Measurements from ENCODE around the gene RUVBL1.

DNA sequence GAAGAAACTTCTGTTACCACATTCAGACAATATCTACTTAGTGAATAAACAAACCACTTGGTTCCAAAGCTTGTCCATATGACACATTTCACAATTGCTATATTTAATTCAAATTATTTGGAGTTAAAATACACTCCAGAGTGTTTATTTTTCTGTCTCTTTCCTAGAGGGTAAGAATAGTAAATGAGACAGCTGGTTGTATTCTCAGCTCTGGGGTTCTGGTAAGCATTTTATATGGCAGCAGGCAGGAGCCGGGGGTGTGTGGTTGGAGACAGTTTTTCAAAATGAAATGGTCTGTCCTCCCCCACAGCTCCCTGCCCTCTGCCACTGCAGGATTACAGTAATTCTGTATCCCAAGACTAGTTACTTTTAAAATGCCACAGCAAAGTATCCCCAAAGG, 82.3 kb downstream of the RUVBL1 start:
- TF ChIP-seq, protein P1, sequence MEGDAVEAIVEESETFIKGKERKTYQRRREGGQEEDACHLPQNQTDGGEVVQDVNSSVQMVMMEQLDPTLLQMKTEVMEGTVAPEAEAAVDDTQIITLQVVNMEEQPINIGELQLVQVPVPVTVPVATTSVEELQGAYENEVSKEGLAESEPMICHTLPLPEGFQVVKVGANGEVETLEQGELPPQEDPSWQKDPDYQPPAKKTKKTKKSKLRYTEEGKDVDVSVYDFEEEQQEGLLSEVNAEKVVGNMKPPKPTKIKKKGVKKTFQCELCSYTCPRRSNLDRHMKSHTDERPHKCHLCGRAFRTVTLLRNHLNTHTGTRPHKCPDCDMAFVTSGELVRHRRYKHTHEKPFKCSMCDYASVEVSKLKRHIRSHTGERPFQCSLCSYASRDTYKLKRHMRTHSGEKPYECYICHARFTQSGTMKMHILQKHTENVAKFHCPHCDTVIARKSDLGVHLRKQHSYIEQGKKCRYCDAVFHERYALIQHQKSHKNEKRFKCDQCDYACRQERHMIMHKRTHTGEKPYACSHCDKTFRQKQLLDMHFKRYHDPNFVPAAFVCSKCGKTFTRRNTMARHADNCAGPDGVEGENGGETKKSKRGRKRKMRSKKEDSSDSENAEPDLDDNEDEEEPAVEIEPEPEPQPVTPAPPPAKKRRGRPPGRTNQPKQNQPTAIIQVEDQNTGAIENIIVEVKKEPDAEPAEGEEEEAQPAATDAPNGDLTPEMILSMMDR (IDR thresholded peaks at IDR 0.05; ENCODE audit: low read depth, low read length, poor library complexity, severe bottlenecking): no peak
- TF ChIP-seq EZH2phosphoT487 (IDR thresholded peaks at IDR 0.05; ENCODE audit: borderline replicate concordance, low read length): no peak

Data from DOHH2 (cell line).